GM18909 (cell line): ENCODE measurements around the gene VASN.

ENCODE experiments used
- ATAC-seq: cut with Tn5 transposase; IDR thresholded peaks from one replicate; pipeline ENCODE4 v1.9.1; 2021; ENCODE audit warnings: mild to moderate bottlenecking; ENCODE audit not compliant: unreplicated experiment, poor library complexity

Gene VASN

DNA sequence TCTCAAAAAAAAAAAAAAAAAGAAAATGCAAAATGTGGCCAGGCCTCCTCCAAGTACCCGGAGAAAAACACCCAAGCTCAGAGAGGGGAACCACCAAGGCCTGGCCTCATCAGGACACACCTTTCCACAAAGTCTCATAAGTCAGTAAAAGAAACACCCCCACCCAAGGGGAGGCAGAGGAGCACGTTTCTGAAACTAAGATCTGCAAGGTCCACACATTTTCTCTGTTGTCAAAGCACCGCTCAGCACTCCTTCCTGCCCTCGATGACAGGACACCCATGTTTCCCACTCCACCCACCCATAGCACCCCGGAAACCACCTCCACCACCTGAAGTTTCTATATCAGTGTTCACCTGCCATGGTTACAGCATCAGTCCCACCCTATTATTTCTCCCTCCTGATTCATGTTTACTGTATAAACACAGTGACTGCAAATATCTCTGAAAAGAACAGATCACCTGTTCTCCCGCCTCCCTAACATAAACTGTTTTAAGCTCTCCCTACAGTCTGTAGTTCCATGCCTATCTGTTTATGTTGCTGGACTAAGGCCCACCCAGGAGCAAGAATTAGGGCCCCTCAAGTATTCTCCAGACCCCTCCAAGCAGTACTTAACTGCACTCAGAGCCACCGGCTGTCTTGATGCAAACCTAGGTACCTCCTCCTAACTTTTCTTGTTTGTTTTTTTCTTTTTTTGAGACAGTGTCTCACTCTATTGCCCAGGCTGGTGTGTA is 42.7 kb downstream of the VASN start:
- ATAC-seq, result peak; percentile 68

DNA sequence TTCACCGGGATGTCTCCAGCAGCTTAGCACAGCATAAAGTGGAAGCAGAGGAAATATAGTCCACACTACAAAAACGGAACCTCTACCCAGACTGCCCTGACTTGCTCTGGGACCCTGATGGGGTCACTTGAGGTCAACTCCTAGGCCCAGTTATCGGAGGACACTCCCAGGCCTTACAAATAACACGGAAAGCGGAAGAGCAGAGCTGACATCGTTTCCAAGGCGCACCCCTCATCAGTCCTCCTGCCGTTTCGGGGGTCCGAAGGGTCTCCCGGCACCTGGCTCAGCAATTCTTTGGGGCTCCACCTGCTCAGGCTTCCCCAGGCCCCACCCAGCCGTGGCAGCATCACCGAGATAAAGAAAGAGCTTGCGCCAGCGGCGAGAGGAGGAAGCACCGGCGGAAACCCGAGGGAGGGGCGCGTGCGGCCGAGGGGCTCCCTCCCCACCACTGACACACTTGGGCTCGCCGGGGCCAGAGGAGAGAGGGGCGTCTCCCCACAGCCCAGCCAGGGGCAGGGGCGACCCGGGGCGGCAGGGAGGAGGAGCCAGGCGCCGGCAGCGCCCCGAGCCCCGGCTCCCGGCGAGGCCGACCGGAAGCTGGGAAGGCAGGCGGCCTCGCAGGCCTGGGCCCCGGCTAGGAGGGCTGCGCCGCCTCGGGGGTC is 44.0 kb downstream of the VASN start:
- peak; percentile 14 for ATAC-seq

DNA sequence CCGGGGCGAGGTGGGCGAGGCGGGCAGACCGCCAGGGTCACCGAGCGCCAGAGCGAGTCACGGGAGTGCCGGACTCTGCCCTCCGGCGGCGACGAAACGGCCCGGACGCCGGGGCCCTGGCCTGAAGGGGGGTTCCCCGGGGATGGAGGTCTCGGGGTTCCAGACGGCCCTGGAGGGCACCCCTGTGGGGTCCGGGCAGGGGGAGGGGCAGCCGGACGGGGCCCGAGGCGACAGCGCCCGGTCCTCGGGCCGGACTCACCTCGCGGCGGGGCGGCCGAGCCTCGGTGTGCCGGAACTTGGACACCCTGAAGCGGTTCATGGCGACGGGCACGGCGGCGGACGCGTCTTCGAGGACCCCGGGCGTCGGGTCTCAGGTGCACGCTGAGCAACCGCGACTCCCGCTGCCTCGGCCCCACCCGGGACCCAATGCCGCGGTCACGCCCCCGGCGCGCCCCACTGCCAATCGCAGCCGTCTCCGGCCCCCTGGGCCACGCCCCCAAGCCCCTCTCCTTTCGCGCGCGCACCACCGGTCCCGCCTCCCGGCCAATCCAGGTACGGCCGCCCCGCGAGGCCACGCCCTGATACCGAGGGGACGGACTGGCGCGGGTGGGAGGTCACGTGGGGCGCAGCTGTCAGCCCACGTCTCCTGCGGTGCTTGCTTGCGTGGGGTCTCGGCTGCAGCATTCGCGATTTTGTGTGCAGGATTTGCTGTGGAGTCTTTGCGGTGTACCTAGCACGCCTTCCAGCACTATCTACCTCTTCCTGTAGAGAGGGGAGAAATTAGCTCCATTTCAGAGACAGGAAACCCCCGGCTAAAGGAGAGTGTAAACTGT is 44.8 kb downstream of the VASN start, which contains the start of gene CORO7:
CORO7 (minus strand) TSS at position 397 of the 833 bp plus-strand sequence; CDS start at position 319, 78 bp downstream.
- ATAC-seq, result peak; percentile 73

DNA sequence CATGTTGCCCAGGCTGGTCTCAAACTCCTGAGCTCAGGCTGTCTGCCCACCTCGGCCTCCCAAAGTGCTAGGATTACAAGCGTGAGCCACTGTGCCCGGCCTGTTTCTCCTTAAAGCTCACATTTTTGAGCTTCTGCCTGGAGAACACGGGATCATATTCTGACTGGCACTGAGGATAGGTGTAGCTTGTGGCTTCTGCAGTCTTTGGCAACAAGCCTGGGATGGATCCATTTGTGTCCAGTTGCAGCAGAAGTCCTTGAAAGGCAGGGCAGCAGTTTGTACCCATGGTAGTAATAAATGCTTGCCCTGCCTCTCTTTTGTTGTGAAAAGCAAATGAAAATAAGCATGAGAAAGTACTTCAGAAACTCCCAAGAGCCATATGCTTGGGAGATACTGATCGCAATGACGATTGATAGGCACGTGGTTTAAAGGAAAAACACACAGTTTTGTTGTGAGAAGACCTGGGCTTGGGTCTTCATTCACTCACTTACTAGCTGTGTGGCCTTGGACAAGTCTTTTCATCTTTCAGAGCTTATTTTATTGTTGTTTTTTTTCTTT is 47.8 kb downstream of the VASN start:
- no peak for ATAC-seq

DNA sequence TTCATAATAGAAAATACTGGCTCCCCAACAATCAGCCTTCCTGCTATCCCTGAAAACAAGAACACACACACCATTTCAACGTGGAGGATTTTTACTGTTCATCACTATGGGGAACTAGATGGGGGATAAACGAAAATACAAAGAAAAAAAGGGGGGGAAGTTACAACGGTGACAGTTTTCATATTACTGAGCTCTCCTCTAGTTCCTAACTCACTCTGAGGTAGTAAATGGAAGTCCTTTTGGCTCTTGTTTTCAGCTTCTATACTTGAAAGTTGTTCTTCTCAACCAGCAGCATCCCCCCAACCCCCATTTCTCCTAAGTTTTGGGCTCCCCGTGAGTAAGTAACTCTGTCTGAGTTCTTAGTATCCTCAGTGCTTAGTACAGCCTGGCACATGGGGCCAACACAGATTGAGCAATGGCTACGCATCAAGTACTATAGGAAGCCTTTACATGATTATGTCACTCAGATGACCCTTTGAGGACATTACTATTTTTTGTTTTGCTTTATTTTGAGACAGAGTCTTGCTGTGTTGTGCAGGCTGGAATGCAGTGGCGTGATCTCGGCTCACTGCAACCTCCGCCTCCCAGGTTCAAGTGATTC is 49.0 kb downstream of the VASN start:
- no peak for ATAC-seq

DNA sequence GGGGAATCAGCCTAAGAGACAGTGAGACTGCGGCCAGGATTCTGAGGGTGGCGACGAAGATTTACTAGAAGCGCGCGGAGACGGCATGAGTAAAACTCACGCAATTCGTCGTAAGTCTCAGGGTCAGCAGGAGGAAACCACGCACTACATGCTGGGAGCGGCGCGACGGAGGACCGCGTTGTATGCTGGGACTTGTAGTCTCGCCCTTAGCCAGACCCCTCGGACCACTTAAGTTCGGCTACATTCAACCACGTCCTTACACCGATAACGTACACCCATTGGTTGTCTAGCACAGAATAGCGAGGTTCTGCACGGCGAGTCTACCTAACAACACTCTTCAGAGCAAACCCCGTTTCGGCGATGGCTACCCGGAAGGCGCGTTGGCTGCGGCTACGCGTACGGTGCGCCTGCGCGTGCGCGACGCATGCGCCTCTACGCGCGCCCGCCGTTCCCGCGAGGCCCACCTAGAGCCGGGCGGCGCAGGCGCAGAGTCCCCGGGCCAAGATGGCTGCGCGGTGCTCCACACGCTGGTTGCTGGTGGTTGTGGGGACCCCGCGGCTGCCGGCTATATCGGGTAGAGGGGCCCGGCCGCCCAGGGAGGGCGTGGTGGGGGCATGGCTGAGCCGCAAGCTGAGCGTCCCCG is 53.9 kb downstream of the VASN start, which contains the start of gene DNAJA3:
DNAJA3 (plus strand) TSS at position 491 of the 643 bp plus-strand sequence; CDS start at position 505, 14 bp downstream.
- peak; percentile 87 for ATAC-seq

DNA sequence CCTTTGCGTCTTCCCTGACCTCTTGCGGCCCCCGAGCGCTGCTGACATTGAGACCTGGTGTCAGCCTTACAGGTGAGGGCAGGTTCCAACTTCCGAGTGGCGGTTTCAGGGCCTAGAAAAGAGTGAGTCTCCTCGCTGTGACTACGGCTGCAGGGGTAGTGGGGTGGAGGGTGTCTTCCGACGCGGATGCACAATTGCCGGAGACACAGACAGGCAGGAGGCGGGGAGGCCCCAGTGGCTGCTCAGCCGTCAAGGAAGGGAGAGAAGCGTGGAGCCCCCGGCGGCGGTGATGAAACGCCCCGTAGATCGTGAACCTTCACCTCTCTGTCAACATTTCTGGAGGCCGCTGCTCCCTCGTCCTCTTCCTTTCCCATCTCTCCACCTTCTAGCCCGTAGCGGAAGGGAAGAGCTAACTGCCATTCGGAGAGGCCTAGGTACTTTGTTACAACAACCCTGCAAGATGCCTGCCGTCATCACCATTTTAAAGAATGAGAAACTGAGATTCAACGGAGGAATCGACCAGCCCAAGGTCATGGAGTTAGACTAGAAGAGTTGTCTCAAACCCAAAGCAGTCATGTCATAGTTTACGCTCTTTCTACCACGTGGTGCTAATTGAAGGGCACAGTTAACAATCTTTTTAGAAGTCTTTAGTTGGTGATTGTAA is 54.5 kb downstream of the VASN start:
- ATAC-seq, result peak; percentile 33

DNA sequence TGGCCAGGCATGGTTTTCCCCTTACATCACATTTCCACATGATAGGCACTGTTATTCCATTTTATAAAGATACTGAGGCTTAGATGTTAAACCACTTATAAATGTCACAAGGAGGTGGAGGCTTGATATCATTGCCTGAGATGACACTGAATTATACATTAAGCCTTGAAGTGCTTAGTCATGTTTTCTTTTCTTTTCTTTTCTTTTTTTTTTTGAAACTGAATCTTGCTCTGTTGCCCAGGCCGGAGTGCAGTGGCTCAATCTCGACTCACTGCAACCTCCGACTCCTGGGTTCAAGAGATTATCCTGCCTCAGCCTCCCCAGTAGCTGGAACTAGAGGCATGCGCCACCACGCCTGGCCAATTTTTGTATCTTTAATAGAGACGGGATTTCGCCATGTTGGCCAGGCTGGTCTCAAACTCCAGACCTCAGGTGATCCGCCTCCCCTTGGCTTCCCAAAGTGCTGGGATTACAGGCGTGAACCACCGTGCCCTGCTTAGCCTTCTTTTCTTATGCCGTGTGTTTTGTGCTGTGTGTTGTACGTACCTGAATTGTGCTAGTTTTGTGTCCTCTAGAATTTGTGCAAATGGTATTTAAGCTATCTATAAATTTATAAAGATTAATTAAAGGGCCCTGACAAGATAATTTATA is 55.2 kb downstream of the VASN start:
- no peak for ATAC-seq

DNA sequence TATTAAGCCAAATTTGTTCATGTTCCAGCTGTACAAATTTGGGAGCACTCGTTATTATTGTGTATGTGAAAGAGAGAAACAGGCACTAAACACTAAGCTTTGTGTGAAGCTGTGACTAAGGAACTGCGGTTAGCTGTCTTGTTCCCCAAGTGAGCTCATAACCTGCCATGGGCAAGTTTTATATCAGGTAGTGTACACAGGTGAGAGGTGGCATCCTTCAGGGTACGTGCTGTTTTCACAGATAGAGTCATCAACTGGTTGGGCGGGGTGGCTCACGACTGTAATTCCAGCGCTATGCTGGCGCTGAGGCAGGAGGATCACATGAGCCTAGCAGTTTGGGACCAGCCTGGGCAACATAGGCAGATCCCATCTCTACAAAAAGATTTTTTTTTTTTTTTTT is 56.9 kb downstream of the VASN start:
- no peak for ATAC-seq

DNA sequence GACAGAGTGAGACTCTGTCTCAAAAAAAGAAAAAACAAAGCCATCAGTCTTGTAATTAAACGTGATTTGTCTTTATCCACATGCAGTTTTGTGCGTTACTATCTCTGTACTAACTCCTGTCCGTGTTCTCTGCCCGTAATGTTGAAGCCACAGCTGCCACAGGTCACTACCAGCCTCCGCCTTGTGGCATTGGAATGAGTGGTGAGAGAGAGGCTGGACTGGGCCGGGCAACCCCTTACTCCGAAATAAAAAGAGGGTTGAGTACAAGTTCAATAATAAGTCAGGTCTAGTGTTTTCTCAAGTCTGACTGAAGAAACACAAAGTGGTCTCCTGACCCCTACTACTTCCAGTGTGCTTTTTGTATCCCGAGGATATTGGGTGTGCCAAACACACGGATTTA is 59.4 kb downstream of the VASN start:
- no peak for ATAC-seq
